GM06990 (cell line): ENCODE measurements around the gene GNAQ.

Experiments
- DNase-seq: peaks from one replicate; pipeline ENCODE4 v3.0.0-alpha.2; 2011; ENCODE audit not compliant: insufficient read length; ENCODE audit errors: extremely low read depth
- H3K27me3 ChIP-seq: replicated peaks from 2 replicates; pipeline ENCODE4 v1.6.0; 2011; ENCODE audit warnings: low read length; ENCODE audit not compliant: control insufficient read depth, insufficient read depth
- H3K36me3 ChIP-seq: 2 replicates; pipeline ENCODE4 v1.5.1; 2011; ENCODE audit warnings: low read length; ENCODE audit not compliant: control insufficient read depth, insufficient read depth
- H3K4me3 ChIP-seq: replicated peaks from 2 replicates; pipeline ENCODE4 v1.5.1; 2011; ENCODE audit warnings: low read depth, mild to moderate bottlenecking, control low read depth, low read length
- TF ChIP-seq, protein P1 (sequence below): IDR thresholded peaks from 2 replicates; pipeline ENCODE4 v1.5.1; 2011; ENCODE audit warnings: low read length, control low read depth, mild to moderate bottlenecking, inconsistent platforms; ENCODE audit not compliant: insufficient read depth, poor library complexity, severe bottlenecking

The GNAQ gene

DNA sequence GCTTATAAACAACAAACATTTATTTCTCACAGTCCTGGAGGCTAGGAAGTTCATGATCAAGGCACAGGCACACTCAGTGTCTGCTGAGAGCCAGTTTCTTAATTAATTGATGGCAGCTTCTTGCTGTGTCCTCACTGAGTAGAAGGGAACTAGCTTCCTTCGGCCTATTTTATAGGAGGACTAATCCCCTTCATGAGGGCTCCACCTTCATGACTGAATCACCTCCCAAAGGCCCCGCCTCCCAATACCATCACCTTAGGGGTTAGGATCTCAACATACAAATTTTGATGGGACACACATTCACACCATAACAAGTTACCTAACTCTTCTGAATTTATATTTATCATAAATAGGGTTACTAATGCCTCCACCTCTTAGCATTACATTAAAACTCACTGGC is 129.8 kb downstream of the GNAQ start:
- no peak for DNase-seq
- Histone ChIP-seq H3K27me3 (no peaks in the 10 kb centered on the region), H3K36me3 (no peaks in the 10 kb centered on the region)

DNA sequence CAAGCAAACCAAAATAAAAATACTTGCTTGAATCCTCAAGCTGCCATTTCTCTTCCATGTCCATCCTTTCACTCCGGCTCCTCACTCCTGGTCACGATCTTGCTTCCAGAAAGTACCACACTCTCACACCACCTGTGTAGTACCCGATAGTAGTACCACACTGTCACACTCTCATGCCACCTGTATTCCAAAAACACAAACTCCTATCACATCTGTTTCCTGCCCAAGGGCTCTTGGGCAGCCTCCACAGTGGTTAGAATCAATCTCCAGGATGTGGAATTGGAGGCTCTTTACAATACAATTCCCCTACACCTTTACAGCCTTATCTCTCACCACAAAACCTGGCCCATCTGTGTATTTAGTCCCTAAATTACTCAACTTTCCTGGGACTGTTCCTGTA is 130.6 kb downstream of the GNAQ start:
- DNase-seq: no peak
- TF ChIP-seq, protein P1, sequence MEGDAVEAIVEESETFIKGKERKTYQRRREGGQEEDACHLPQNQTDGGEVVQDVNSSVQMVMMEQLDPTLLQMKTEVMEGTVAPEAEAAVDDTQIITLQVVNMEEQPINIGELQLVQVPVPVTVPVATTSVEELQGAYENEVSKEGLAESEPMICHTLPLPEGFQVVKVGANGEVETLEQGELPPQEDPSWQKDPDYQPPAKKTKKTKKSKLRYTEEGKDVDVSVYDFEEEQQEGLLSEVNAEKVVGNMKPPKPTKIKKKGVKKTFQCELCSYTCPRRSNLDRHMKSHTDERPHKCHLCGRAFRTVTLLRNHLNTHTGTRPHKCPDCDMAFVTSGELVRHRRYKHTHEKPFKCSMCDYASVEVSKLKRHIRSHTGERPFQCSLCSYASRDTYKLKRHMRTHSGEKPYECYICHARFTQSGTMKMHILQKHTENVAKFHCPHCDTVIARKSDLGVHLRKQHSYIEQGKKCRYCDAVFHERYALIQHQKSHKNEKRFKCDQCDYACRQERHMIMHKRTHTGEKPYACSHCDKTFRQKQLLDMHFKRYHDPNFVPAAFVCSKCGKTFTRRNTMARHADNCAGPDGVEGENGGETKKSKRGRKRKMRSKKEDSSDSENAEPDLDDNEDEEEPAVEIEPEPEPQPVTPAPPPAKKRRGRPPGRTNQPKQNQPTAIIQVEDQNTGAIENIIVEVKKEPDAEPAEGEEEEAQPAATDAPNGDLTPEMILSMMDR: no peak
- H3K4me3 ChIP-seq: no peak overlapping the region
- H3K36me3 ChIP-seq: no peaks in the 10 kb centered on the region
- H3K27me3 ChIP-seq: no peaks in the 10 kb centered on the region

More for the DNA sequence above, 129.8 kb downstream of the GNAQ start:
- no peak overlapping the region for H3K4me3 ChIP-seq
- TF ChIP-seq, protein P1: no peak

DNA sequence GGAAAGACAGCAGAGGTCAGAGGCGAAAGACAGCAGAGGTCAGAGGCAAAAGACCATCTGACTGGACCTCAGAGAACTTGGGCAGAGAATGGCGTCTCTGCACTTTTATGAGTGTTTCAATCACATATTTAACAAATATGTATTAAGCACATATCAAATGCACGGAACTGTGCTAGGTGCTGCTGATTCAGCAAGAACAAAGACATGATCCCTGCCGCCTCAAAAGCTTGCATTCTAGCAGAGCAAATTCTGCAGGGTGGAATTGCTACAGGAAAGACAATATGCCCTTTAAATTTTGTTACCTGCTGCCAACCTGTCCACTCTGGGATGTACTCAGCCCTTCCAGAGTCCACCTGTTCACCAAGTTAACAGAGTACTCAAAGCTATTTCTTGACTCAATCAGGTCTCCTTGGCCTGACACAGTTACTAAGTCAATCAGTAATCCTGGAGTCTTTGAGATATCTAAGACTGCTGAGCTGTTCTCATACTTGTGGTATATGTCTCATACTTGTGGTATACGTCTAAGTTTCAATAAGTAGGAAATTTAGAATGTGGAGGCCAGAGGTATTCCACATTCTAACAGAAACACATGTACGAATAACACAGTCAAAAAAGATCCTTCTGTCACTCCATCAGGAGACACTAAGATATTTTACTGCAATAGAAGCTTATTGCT is 131.8 kb downstream of the GNAQ start:
- TF ChIP-seq, protein P1: no peak
- no peak overlapping the region for H3K4me3 ChIP-seq
- no peaks in the 10 kb centered on the region for H3K36me3 ChIP-seq
- DNase-seq: no peak
- no peaks in the 10 kb centered on the region for H3K27me3 ChIP-seq

DNA sequence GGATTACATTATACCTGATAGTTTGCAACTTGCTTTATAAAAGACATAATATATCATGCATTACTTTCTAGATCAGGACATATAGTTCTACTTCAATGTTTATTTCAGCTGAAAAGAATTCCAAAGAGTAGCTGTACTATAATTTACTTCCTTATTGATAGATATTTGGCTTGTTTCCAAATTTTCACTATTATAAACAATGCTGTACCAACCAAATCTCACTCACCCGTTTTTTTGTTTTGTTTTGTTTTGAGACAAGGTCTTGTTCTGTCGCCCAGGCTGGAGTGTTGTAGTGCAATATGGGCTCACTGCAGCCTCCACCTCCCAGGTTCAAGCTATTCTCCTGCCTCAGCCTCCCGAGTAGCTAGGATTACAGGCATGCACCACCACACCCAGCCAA is 132.7 kb downstream of the GNAQ start:
- TF ChIP-seq, protein P1: no peak
- DNase-seq: no peak
- no peak overlapping the region for H3K4me3 ChIP-seq
- H3K36me3 ChIP-seq: no peaks in the 10 kb centered on the region
- no peaks in the 10 kb centered on the region for H3K27me3 ChIP-seq

DNA sequence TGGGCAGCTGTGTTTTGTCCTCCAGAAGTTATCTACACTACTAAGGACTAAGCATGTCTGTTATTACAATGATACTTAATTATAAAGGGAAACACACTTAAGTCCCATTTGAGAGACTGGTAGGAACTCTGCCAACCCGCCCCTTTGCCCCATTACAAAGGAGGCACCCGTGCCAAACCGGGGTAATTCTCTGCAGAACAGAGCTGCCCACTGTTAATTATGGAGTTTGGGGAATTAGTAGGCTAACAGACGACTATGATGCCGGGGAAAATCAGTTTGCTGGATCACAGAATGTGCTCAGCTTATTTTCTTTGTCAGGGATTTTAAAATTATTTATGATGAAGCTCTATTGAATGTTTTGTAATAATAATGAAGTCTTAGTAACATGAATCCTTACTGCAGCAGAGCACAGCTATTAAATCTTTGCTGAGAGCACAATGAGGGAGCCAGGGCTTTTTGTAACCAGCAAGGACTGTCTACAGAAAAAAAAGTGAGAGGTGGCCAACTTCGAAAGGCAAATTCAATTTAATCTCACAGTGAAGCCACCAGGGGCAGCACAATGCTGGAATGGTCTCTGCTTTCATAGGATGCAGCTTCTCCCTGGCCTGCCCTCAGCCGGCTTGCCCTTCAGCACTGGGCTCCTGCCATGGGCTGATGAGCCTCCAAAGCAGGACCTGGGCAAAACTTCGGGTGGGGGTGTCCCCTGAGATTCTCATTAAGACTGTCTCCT is 134.5 kb downstream of the GNAQ start:
- no peaks in the 10 kb centered on the region for H3K27me3 ChIP-seq
- peak; percentile 22 for DNase-seq
- TF ChIP-seq, protein P1: peak; percentile 44
- no peak overlapping the region for H3K4me3 ChIP-seq
- H3K36me3 ChIP-seq: no peaks in the 10 kb centered on the region
